ENCODE measurements around the gene ZNF787. TPM values are rescaled to one million over a fixed set of nuclear protein-coding genes. Genes with fewer than 3 reads are reported as not detected.

The ZNF787 gene
- polyA plus RNA-seq, 1 of the 3 experiments (the other 2 are of a cell fraction): 16.0 TPM

GRCh38 chr19:56120002-56120370, 1.1 kb downstream of the ZNF787 start:
- peak overlapping the region; percentile 95 for H3K9ac ChIP-seq
- peaks cover 54% of the 10 kb centered on the region for H3K79me2 ChIP-seq (ENCODE audit: insufficient read depth)
- H2AFZ ChIP-seq (ENCODE audit: low read depth): no peak overlapping the region
- peaks cover 6% of the 10 kb centered on the region for H3F3A ChIP-seq (replicated peaks; ENCODE audit: insufficient read depth)
- ChIA-PET POLR2A (no interaction called here), CTCF (interaction anchor here (0.9 to 1.2 kb wide), 3 partner anchors 39 to 44 kb away, joined by 3 to 5 read pairs (median 4); no protein-coding TSS in a partner anchor)
- peaks cover 51% of the 10 kb centered on the region for H4K20me1 ChIP-seq (ENCODE audit: insufficient read depth)
- H3K9me2 ChIP-seq: no peaks in the 10 kb centered on the region
- TF ChIP-seq RCOR1 (IDR thresholded peaks at IDR 0.05; ENCODE audit: low read length) (no peak), IRF3 (IDR thresholded peaks at IDR 0.05; ENCODE audit: low read depth, low read length) (no peak), TAF1 (IDR thresholded peaks at IDR 0.05; ENCODE audit: borderline replicate concordance, low read depth, low read length) (no peak), JUND (IDR thresholded peaks at IDR 0.05) (no peak), MEF2A (IDR thresholded peaks at IDR 0.05; ENCODE audit: borderline replicate concordance, low read depth) (no peak), FOSL2 (IDR thresholded peaks at IDR 0.05; ENCODE audit: borderline replicate concordance, low read depth) (no peak), NRF1 (IDR thresholded peaks at IDR 0.05; ENCODE audit: low read depth, low read length) (no peak), CHD2 (IDR thresholded peaks at IDR 0.05; ENCODE audit: low read length, partially characterized antibody) (no peak)
- H3K27me3 ChIP-seq (ENCODE audit: insufficient read depth): no peaks in the 10 kb centered on the region
- H3K27ac ChIP-seq (ENCODE audit: low read depth in 2 of 2, low read length in 1 of 2): peak overlapping the region; percentile 83 to 90
- H3K4me2 ChIP-seq: peak overlapping the region; percentile 98
- 10% methylated on average over 8 of the region's 8 CpGs for WGBS (ENCODE audit: low lambda C conversion rate)
- no peaks in the 10 kb centered on the region for H3K9me3 ChIP-seq
- peak overlapping the region; percentile 86 to 91 for H3K4me3 ChIP-seq (ENCODE audit: low read depth in 2 of 2, low read length in 1 of 2)
- H3K4me1 ChIP-seq (ENCODE audit: control insufficient read depth in 1 of 2, insufficient read depth in 2 of 2, low read depth in 1 of 2, low read length in 1 of 2): peaks cover 4 to 21% of the 10 kb centered on the region in 2 experiments; a peak in 1 of 4 replicates
- H3K36me3 ChIP-seq (replicated peaks in 1 of 2; ENCODE audit: control insufficient read depth in 1 of 2, insufficient read depth in 2 of 2, low read length in 1 of 2): peaks cover 0 to 12% of the 10 kb centered on the region in 2 experiments
- no peak for DNase-seq

GRCh38 chr19:56119582-56119978, 1.5 kb downstream of the ZNF787 start:
- Histone ChIP-seq H3K79me2 (ENCODE audit: insufficient read depth) (peaks cover 58% of the 10 kb centered on the region), H3K9ac (peak overlapping the region; percentile 95), H3F3A (replicated peaks; ENCODE audit: insufficient read depth) (peaks cover 6% of the 10 kb centered on the region), H3K27me3 (ENCODE audit: insufficient read depth) (no peaks in the 10 kb centered on the region), H3K4me2 (peak overlapping the region; percentile 98), H2AFZ (ENCODE audit: low read depth) (no peak overlapping the region), H3K36me3 (replicated peaks in 1 of 2; ENCODE audit: control insufficient read depth in 1 of 2, insufficient read depth in 2 of 2, low read length in 1 of 2) (peaks cover 0 to 12% of the 10 kb centered on the region in 2 experiments), H3K27ac (ENCODE audit: low read depth in 2 of 2, low read length in 1 of 2) (peak overlapping the region; percentile 83 to 90), H4K20me1 (ENCODE audit: insufficient read depth) (peaks cover 55% of the 10 kb centered on the region), H3K4me3 (ENCODE audit: low read depth in 2 of 2, low read length in 1 of 2) (peak overlapping the region; percentile 86 to 91), H3K9me2 (no peaks in the 10 kb centered on the region), H3K4me1 (ENCODE audit: control insufficient read depth in 1 of 2, insufficient read depth in 2 of 2, low read depth in 1 of 2, low read length in 1 of 2) (peaks cover 4 to 21% of the 10 kb centered on the region in 2 experiments; a peak in 1 of 4 replicates), H3K9me3 (no peaks in the 10 kb centered on the region)
- ChIA-PET POLR2A (interaction anchor here (0.8 kb wide), 1 partner anchor 21 kb away, joined by 3 read pairs; the partner anchor contains the start of gene ZNF444), CTCF (interaction anchor here (0.9 to 1.7 kb wide), 3 partner anchors 39 to 43 kb away, joined by 3 to 5 read pairs (median 4); no protein-coding TSS in a partner anchor)
- WGBS (ENCODE audit: low lambda C conversion rate): 21% methylated on average over 12 of the region's 16 CpGs
- DNase-seq: peak; percentile 61
- TF ChIP-seq GATA2 (CRISPR knock-in tag; IDR thresholded peaks at IDR 0.05) (peak; percentile 65), FOSL2 (IDR thresholded peaks at IDR 0.05; ENCODE audit: borderline replicate concordance, low read depth) (no peak), ELF1 (IDR thresholded peaks at IDR 0.05) (no peak), MAX (IDR thresholded peaks at IDR 0.05; ENCODE audit: low read depth) (peak; percentile 47; the same call in 1 of the 2 replicates), SMC3 (IDR thresholded peaks at IDR 0.05; ENCODE audit: low read depth, low read length) (no peak), IRF3 (IDR thresholded peaks at IDR 0.05; ENCODE audit: low read depth, low read length) (no peak), SIN3A (IDR thresholded peaks at IDR 0.05; ENCODE audit: borderline replicate concordance, low read depth, low read length) (no peak), MXI1 (IDR thresholded peaks at IDR 0.05; ENCODE audit: low read depth, low read length) (no peak), USF2 (IDR thresholded peaks at IDR 0.05; ENCODE audit: borderline replicate concordance, low read depth, low read length) (no peak)

Measured in SK-N-SH (cell line).